Panc1 (cell line): Measurements from ENCODE around the gene CES4A.

ENCODE experiments used
- POLR2AphosphoS5 ChIP-seq: IDR thresholded peaks from 2 replicates; pipeline ENCODE4 v1.6.1; 2012; ENCODE audit warnings: mild to moderate bottlenecking, low read depth, low read length, moderate library complexity
- TF ChIP-seq, protein P1 (sequence below): fragments of 450-650 bp; IDR thresholded peaks from 2 replicates; pipeline ENCODE4 v1.5.1; 2017; ENCODE audit warnings: mild to moderate bottlenecking

- TF ChIP-seq, protein P1, sequence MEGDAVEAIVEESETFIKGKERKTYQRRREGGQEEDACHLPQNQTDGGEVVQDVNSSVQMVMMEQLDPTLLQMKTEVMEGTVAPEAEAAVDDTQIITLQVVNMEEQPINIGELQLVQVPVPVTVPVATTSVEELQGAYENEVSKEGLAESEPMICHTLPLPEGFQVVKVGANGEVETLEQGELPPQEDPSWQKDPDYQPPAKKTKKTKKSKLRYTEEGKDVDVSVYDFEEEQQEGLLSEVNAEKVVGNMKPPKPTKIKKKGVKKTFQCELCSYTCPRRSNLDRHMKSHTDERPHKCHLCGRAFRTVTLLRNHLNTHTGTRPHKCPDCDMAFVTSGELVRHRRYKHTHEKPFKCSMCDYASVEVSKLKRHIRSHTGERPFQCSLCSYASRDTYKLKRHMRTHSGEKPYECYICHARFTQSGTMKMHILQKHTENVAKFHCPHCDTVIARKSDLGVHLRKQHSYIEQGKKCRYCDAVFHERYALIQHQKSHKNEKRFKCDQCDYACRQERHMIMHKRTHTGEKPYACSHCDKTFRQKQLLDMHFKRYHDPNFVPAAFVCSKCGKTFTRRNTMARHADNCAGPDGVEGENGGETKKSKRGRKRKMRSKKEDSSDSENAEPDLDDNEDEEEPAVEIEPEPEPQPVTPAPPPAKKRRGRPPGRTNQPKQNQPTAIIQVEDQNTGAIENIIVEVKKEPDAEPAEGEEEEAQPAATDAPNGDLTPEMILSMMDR: no peak
- no peak for TF ChIP-seq POLR2AphosphoS5
Measured at GRCh38 chr16:66958857-66959703, 29.3 kb upstream of the CES4A start.
